ENCODE measurements around the gene GABRB2. TPM values are rescaled to one million over a fixed set of nuclear protein-coding genes. Genes with fewer than 3 reads are reported as not detected.

Gene GABRB2
- total RNA-seq, 1 donor from 2014 or later, result not detected

DNA sequence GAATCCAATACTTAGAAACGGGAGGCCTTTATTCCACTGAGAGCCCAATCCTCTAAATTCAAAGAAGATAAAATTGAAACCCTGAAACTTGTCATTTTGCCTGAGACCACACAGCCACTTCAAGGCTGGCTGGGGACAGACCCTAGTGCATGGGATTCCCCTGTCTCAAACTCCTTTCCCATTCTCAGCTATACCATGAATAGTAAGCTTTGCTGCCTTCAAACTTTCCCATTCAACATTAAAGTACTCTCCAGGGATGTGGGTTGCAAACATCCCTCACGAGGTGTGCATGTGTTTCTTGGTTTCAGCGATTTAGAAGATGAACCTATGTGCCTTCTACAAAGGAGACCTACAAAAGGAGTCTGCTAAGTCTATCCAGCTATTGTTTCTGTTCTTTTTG, 64.6 kb downstream of the GABRB2 start:
- no peak overlapping the region for H3K27ac Mint-ChIP-seq (ENCODE audit: unreplicated experiment)
- TF ChIP-seq, protein P1, sequence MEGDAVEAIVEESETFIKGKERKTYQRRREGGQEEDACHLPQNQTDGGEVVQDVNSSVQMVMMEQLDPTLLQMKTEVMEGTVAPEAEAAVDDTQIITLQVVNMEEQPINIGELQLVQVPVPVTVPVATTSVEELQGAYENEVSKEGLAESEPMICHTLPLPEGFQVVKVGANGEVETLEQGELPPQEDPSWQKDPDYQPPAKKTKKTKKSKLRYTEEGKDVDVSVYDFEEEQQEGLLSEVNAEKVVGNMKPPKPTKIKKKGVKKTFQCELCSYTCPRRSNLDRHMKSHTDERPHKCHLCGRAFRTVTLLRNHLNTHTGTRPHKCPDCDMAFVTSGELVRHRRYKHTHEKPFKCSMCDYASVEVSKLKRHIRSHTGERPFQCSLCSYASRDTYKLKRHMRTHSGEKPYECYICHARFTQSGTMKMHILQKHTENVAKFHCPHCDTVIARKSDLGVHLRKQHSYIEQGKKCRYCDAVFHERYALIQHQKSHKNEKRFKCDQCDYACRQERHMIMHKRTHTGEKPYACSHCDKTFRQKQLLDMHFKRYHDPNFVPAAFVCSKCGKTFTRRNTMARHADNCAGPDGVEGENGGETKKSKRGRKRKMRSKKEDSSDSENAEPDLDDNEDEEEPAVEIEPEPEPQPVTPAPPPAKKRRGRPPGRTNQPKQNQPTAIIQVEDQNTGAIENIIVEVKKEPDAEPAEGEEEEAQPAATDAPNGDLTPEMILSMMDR (IDR thresholded peaks at IDR 0.05), result no peak
- no peaks in the 10 kb centered on the region for H3K36me3 Mint-ChIP-seq (ENCODE audit: low read depth)
- H3K9me3 Mint-ChIP-seq (ENCODE audit: low read depth), result no peaks in the 10 kb centered on the region
- no peak for DNase-seq (ENCODE audit: low spot score)
- no peak overlapping the region for H3K4me3 Mint-ChIP-seq (ENCODE audit: unreplicated experiment)
- no peaks in the 10 kb centered on the region for H3K27me3 Mint-ChIP-seq (ENCODE audit: low read depth)
- no peaks in the 10 kb centered on the region for H3K4me1 Mint-ChIP-seq (ENCODE audit: low read depth)

DNA sequence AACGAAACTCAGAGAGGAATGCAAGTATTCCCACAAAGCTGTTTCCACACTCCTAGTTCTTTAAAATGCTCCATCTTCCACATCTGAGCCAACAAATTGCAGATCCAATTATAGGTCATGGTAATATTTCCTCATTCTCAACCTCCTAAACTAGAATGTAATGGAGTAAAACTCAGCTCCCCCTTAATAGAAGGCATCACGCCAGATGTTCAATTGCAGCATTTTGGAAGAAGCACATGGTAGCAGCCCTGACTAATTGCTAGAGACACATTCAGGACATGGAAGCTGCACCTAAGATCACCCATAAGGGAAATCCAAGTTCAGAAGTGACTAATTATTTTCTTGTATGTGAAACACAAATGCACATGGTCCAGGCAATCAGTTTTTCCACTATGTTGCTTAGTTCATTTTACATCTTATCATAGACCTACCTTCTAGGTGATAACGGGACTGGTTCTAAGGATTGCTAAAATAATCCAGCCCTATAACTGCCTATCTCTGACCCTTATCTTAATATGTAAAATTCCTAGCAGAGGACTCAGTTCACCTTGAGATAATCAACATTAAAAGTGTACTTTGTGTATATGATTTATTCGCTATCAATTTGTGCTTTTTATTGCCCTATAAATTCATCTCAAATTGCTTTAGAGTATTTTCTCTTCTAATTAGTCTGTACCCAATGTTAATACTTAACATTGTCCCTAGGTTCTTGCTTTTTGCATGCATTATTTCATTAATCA, 75.1 kb downstream of the GABRB2 start:
- no peak for DNase-seq (ENCODE audit: low spot score)
- H3K36me3 Mint-ChIP-seq (ENCODE audit: low read depth), result no peaks in the 10 kb centered on the region
- TF ChIP-seq, protein P1 (IDR thresholded peaks at IDR 0.05), result no peak
- H3K27me3 Mint-ChIP-seq (ENCODE audit: low read depth), result peaks cover 4% of the 10 kb centered on the region
- no peaks in the 10 kb centered on the region for H3K4me1 Mint-ChIP-seq (ENCODE audit: low read depth)
- H3K4me3 Mint-ChIP-seq (ENCODE audit: unreplicated experiment), result no peak overlapping the region
- peaks cover 15% of the 10 kb centered on the region for H3K9me3 Mint-ChIP-seq (ENCODE audit: low read depth)
- no peak overlapping the region for H3K27ac Mint-ChIP-seq (ENCODE audit: unreplicated experiment)

DNA sequence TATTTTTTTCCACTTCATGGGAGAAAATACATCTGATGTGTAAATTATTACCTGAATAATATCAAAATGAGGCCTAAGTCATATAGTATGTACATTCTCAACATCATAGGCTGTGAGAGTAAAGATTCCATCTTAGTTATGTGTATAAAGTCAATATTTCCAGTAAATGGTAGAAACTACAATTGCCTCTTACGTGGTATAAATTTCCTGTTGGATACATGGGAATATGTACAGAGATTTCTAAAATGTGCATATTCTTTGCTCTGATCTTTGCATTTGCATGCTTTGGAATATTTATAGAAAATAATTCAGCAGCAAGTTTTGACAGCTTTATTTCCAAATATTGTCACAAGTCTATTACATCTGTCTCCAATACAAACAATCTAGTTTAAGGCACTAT, 78.8 kb downstream of the GABRB2 start:
- no peak overlapping the region for H3K4me3 Mint-ChIP-seq (ENCODE audit: unreplicated experiment)
- H3K36me3 Mint-ChIP-seq (ENCODE audit: low read depth), result no peaks in the 10 kb centered on the region
- no peak overlapping the region for H3K27ac Mint-ChIP-seq (ENCODE audit: unreplicated experiment)
- no peak for DNase-seq (ENCODE audit: low spot score)
- H3K27me3 Mint-ChIP-seq (ENCODE audit: low read depth), result peaks cover 4% of the 10 kb centered on the region
- TF ChIP-seq, protein P1 (IDR thresholded peaks at IDR 0.05), result no peak
- H3K4me1 Mint-ChIP-seq (ENCODE audit: low read depth), result no peaks in the 10 kb centered on the region
- no peaks in the 10 kb centered on the region for H3K9me3 Mint-ChIP-seq (ENCODE audit: low read depth)

DNA sequence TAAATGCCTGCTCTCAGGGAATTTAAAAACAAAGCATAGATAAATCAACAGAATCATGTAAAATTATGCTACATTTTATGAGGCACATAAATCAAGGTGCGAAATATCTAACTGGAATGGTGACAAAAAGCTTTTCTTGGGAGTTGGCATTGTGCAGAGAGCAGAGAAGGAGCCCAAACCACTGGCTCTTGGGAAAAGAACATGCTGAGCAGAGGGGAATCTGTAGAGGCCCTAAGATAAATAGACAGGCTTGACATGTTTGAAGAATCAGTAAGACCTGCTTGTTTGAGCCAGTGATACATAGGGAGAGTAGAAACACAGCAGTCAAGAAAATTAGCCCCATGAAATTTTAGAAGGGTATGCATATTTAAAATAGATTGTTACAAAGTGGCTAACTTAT, 85.8 kb downstream of the GABRB2 start:
- Mint-ChIP-seq H3K27ac (ENCODE audit: unreplicated experiment) (no peak overlapping the region), H3K36me3 (ENCODE audit: low read depth) (no peaks in the 10 kb centered on the region), H3K4me3 (ENCODE audit: unreplicated experiment) (no peak overlapping the region), H3K9me3 (ENCODE audit: low read depth) (no peaks in the 10 kb centered on the region), H3K4me1 (ENCODE audit: low read depth) (no peaks in the 10 kb centered on the region), H3K27me3 (ENCODE audit: low read depth) (peaks cover 2% of the 10 kb centered on the region)
- DNase-seq (ENCODE audit: low spot score), result no peak
- TF ChIP-seq, protein P1 (IDR thresholded peaks at IDR 0.05), result no peak

DNA sequence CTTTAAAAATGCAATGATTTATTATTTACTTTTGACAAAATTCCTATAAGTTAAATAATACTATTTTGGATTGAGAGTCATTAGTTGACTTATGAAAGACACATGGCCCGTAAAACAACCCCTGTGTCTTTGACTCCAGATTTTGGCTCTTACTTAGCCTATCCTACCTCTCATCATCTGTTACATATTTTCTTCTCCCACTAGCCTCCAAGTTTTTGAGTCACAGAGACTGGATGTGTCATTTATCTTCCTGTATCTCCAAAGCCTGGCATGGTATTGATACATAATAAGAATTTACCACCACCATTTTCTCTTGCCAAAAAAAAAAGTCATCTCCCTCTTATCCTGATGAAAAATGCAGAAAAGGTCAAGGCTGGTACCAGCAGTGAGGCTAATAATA, 99.9 kb downstream of the GABRB2 start:
- DNase-seq (ENCODE audit: low spot score), result no peak
- H3K27me3 Mint-ChIP-seq (ENCODE audit: low read depth), result no peaks in the 10 kb centered on the region
- no peaks in the 10 kb centered on the region for H3K4me1 Mint-ChIP-seq (ENCODE audit: low read depth)
- no peaks in the 10 kb centered on the region for H3K36me3 Mint-ChIP-seq (ENCODE audit: low read depth)
- no peak overlapping the region for H3K27ac Mint-ChIP-seq (ENCODE audit: unreplicated experiment)
- no peak overlapping the region for H3K4me3 Mint-ChIP-seq (ENCODE audit: unreplicated experiment)
- TF ChIP-seq, protein P1 (IDR thresholded peaks at IDR 0.05), result no peak
- H3K9me3 Mint-ChIP-seq (ENCODE audit: low read depth), result no peaks in the 10 kb centered on the region

Data from chondrocyte (in vitro differentiated cells).